Cerebellar cortex (tissue), 1 donor: Measurements from ENCODE around the gene KSR1.
"Not testable (repeated sequence)": the region's sequence is repeated elsewhere in the genome, so short reads cannot be mapped to it uniquely, and the experiment has no call there.

Source experiments
- DNase-seq: peaks from one replicate; pipeline ENCODE4 v3.0.0-alpha.2; 2015; ENCODE audit warnings: low spot score

Gene KSR1

GRCh38 chr17:27634776-27635175 lies 178.5 kb downstream of the KSR1 start:
- DNase-seq, result no peak

DNA sequence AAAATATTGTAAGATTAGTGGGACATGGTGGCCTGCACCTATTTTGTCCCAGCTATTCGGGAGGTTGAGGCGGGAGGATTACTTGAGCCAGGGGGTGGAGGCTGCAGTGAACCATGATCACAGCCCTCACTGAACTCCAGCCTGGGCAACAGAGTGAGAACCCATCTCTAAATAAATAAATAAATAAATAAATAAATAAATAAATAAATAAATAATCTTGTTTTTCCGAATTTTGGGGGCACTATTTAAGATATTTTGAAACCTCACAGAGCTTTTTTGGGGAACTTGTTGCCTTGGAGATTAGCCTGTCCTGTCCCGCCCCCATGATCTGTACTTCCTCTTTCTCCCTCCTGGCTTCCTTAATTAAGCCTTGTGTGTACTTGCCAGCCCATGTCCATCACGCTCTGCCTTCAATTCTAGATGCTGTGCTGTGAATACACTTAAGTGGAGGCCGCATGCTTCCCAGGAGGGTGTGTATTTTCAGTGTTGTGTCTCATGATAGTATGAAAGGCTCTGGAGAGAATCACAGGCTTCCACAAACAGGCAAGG lies 179.1 kb downstream of the KSR1 start:
- no peak for DNase-seq

- DNase-seq, result not testable (repeated sequence)
These were observed 179.8 kb downstream of the KSR1 start for GRCh38 chr17:27636005-27636520.

DNA sequence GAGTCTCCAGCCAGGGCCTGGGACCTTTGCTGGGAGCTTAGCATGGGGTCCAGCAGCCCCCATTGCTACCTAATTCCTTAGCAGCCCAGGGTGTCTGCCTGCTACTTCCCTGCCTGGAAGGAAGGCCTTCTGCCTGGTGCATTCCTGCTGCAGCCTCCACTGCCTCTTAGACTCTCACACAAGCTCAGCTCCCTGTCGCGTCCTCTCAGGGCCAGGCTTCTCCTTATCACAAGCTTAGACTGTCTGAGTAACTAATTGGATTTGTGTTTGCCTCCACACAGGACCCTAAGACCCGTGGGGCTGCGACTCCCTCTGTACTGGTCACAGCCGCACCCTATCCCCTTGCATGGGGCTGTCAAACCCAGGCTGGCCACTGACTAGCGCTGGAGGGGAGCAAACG lies 181.6 kb downstream of the KSR1 start:
- DNase-seq, result not testable (repeated sequence)

- not testable (repeated sequence) for DNase-seq
These were observed 182.2 kb downstream of the KSR1 start for GRCh38 chr17:27638415-27638914.

- DNase-seq, result no peak
These were observed 184.5 kb downstream of the KSR1 start for GRCh38 chr17:27640790-27641189.

GRCh38 chr17:27644586-27644985 lies 188.3 kb downstream of the KSR1 start:
- DNase-seq, result peak; percentile 8

- not testable (repeated sequence) for DNase-seq
These were observed 189.4 kb downstream of the KSR1 start for GRCh38 chr17:27645621-27646020.

DNA sequence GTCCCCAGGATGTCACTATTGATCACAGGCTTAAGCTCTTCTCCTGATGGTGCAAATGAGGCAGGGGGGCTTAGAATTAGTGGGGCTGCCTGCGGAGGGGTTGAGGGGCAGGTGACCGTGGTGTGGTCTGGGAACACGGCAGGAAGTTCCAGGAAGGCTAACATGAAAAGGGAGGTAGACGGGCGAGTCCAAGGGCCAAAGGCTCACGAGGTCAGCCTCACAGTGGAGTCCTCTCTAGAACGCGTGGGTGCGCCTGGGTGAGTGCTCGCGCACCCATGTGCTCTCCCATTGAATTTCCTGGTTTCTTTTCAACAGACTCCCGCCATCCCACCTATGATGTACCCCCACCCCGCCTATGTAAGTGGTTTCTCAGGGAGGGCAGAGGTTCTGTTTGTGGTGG lies 190.0 kb downstream of the KSR1 start:
- DNase-seq, result no peak

GRCh38 chr17:27647765-27648164 lies 191.5 kb downstream of the KSR1 start:
- no peak for DNase-seq

DNA sequence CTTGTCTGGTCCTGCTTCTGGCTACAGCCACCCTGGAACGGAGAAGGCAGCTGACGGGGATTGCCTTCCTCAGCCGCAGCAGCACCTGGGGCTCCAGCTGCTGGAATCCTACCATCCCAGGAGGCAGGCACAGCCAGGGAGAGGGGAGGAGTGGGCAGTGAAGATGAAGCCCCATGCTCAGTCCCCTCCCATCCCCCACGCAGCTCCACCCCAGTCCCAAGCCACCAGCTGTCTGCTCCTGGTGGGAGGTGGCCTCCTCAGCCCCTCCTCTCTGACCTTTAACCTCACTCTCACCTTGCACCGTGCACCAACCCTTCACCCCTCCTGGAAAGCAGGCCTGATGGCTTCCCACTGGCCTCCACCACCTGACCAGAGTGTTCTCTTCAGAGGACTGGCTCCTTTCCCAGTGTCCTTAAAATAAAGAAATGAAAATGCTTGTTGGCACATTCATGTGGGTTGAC lies 192.9 kb downstream of the KSR1 start:
- DNase-seq, result peak; percentile 67

GRCh38 chr17:27649929-27650328 lies 193.7 kb downstream of the KSR1 start:
- DNase-seq, result peak; percentile 38

GRCh38 chr17:27650836-27651235 lies 194.6 kb downstream of the KSR1 start:
- no peak for DNase-seq

DNA sequence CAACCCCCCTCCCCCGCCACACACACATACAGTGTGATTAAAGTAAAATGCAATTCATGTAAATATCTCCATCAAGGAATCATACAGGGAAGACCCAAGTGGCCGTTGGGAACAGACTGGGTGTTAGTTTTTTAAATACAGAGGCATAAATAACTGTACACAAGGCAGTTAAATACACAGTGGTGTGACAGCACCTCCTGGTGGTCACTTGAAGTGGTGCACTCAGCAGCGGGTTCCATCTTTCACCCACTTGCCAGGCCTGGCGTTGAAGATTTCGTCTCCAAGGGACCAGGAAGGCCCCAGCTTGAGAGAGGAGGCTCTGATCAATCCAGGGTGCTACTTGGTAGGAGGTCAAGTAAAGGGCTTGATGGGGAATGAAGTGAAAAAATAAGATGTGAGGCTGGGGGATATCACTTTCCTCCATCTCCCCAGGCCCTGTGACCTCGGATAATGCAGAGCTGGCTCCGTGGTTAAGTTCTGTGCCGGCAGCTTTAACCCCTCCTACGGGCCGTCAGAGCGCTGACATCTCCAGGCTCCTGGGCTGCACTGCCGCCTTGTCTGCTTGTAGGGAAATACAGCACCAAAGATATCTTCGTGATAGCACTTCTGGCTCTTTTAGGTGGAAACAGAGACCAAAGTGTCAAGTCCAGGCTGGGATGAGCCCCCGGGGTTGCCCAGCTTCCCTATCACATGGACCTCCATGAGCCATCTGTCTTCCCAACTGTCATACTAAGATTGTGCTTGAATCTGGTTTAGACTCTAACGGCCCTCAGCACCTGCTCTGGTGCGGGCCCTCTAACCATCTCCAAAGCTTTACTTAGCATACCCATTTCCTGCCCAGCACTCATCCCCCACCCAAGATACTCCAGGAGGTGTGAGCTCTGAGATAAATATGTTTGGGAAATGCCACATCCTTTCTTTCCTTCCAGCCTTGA lies 195.4 kb downstream of the KSR1 start:
- DNase-seq, result peak; percentile 74

GRCh38 chr17:27653449-27653971 lies 197.3 kb downstream of the KSR1 start:
- DNase-seq, result not testable (repeated sequence)

DNA sequence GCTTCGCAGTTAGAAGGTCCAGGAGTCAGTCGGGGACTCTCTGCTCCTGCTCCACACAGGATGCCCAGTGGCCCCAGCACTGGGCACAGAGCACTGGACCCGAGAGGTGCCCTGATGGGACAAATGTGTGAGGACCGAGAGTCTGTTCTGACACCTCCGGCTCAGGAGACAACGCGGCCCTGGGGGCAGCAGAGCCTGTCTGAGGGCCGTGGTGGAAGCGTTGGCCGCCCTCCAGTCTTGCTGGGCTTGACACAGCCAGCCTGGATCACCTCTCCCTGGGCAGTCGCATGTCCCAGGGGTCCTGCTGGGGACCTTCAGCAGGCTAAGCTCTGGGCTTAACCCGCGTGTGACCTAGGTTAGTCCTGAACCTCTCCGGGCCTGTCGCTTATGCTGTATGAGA lies 197.9 kb downstream of the KSR1 start:
- DNase-seq, result no peak

DNA sequence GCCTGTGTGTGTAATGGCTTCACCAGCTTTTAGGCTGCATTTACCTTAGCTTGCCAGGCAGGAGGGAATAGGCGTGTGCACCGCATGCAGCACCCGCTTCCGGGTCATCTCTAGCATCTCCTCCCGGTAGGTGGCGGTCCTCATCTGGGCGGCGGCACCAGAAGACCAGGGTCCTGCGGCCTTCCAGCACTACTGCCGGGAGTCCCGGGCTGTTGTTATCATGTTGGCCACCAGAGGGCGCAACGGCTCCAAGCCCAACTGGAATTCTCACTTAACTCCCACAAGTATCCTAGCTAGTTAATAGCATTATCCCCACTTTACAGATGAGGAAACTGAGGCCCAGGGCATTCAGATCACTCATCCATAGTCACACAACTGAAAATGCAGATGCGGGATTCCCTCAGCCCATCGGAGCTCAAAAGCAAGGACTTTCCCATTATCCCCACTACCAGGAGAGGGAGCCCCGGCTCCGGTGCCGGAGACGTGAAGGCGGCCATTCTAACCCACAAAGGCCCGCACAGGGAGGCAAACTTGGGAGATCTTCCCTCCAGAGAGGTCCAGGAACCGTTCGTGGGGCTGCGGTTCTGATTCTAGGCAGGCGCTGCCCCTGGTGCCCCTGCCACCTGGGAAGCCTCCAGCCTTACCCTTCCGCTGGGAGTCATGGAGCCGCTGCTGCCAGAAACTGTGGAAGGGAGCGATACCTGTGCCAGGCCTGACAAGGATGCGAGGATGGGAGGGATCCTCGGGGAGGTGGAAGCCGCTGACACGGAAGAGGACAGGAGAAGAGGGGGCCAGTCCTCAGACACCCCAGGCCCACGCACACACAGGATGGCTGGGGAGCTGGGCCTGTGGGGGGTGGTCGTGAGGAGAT lies 198.6 kb downstream of the KSR1 start:
- peak; percentile 68 for DNase-seq

DNA sequence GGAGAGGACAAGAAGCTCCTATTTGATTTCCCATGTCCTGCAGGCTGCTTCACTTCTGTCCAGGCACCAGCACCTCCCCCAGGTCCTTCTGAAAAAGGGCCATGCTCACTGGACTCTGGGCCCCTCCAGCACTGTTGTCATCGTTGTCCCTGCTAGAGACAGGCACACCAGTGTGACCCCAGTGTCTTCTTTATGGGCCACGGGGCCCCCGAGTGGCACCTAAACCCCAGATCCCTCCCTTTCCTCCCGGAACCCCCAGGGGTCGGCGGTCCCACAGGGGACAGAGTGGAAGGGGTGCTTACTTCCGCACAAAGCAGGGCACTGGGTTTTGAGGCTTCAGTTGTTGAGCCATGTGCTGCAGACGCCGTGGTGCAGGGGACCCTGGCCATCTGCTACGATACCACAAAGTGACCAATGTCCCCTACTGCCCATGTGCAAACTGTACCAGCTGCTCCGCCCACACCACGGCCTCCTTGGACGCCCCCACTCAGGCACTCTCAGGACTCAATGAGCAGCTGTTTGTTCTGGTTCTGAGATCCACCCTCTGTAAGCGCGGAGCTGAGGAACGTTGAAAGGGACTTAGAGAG lies 199.4 kb downstream of the KSR1 start:
- DNase-seq, result not testable (repeated sequence)

DNA sequence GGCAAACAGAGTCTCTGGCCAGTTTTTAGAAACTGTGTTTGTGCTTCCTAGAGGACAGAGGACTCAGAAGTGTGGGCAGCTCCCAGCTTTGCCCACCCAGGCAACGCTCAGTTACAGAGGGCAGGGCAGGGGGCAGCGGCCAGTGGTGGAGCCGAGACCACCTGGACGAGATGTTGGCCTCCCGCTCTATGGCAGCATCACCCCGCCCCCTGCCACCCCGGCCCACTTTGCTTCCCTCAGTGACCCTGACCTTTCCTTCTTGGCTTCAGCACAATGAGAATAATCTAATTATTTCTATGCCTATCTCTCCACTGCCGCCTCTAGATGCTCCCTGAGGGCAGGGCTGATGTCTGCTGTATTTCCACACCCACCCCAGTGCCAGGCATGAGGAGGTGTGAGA lies 200.4 kb downstream of the KSR1 start:
- DNase-seq, result not testable (repeated sequence)

DNA sequence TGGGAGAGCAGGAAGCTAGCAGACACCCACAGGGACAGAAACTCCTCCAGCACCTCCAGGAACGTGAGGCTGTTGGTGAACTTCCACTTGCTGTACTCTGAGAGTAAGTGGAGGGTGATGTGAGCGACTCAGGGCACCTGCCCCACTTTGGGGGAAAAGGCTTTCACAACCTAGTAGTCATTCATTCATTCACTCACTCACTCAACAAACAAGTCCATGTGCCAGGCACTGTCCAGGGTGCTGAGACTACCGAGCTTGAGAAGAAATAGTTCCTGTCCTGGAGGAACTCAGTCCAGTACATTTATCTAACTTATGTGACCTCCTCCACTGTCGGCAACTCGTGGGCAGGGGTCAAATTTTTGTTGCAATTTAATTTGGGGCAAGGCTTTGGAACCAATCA lies 201.4 kb downstream of the KSR1 start:
- DNase-seq, result no peak

DNA sequence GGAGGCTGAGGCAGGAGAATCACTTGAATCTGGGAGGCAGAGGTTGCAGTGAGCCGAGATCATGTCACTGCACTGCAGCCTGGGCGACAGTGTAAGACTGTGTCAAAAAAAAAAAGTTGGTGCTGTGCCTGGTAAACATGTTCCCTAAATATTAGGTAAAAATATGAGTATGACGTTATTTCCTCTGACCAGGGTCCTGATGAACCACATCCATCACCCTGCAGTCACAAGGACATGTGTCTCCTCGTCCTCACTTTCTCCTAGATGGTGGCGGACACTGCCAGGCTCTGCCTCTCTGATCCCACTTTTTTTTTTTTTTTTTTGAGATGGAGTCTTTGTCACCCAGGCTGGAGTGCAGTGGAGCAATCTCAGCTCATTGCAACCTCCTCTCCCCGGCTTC lies 203.4 kb downstream of the KSR1 start:
- DNase-seq, result no peak
